Measurements from ENCODE around the gene ADH4. TPM values are rescaled to one million over a fixed set of nuclear protein-coding genes. Genes with fewer than 3 reads are reported as not detected.

ADH4 gene
- total RNA-seq, 2 donors from 2014 or later, result 0.82 to 1.5 TPM

DNA sequence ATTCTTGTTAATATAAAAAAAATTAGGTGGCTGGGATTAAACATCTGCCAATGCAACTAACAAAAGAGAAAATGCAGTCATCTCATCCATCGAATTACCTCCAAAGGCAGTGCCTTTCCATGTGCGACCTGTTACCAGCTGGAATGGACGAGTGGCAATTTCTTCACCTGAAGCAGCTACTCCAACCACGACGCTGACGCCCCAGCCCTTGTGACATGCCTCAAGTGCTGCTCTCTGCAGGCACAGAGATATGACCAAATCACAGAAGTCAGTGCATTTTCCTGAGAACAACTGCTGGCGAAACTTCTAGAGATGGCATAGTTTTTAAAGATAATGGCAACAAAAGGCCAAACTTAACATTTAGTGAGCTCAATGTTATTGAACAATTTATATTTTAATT lies 69.3 kb downstream of the ADH4 start:
- no peak for DNase-seq
- no peaks in the 10 kb centered on the region for H3K27me3 ChIP-seq
- H3K27ac ChIP-seq, result no peak overlapping the region
- no peak overlapping the region for H3K9ac ChIP-seq (ENCODE audit: low read depth in 2 of 2, low read length in 2 of 2)
- peaks cover 4% of the 10 kb centered on the region for H3K36me3 ChIP-seq
- H3K4me1 ChIP-seq, result peaks cover under 1% of the 10 kb centered on the region
- TF ChIP-seq, protein P1, sequence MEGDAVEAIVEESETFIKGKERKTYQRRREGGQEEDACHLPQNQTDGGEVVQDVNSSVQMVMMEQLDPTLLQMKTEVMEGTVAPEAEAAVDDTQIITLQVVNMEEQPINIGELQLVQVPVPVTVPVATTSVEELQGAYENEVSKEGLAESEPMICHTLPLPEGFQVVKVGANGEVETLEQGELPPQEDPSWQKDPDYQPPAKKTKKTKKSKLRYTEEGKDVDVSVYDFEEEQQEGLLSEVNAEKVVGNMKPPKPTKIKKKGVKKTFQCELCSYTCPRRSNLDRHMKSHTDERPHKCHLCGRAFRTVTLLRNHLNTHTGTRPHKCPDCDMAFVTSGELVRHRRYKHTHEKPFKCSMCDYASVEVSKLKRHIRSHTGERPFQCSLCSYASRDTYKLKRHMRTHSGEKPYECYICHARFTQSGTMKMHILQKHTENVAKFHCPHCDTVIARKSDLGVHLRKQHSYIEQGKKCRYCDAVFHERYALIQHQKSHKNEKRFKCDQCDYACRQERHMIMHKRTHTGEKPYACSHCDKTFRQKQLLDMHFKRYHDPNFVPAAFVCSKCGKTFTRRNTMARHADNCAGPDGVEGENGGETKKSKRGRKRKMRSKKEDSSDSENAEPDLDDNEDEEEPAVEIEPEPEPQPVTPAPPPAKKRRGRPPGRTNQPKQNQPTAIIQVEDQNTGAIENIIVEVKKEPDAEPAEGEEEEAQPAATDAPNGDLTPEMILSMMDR (IDR thresholded peaks at IDR 0.05), result no peak
- H3K4me3 ChIP-seq, result no peak overlapping the region
- no peaks in the 10 kb centered on the region for H3K9me3 ChIP-seq
- intact Hi-C loops (cut with DNase I), result no loop called here

Other genes with a start within 250 kb of the ADH4 start
- gene EIF4E, start 215.2 kb downstream of the ADH4 start, total RNA-seq, result 100 to 1,000 TPM in 1 of 2 donors, 10 to 100 TPM in 1; 99.4 to 123 TPM
- gene METAP1, start 148.6 kb downstream of the ADH4 start, total RNA-seq, result 10 to 100 TPM; 66.2 to 69.3 TPM
- 100 to 1,000 TPM; 165 to 240 TPM for gene ADH5, start 55.5 kb downstream of the ADH4 start, total RNA-seq
- 10 to 100 TPM; 17.6 to 24.5 TPM for gene ADH6, start 74.9 kb upstream of the ADH4 start, total RNA-seq
- under 1 TPM; 0.16 to 0.17 TPM for gene ADH1A, start 146.7 kb upstream of the ADH4 start, total RNA-seq
- 10 to 100 TPM; 46.1 to 62.3 TPM for gene ADH1B, start 177.1 kb upstream of the ADH4 start, total RNA-seq
- gene ADH1C, start 208.4 kb upstream of the ADH4 start, total RNA-seq, result 100 to 1,000 TPM; 140 to 240 TPM